ENCODE results near the gene GRM7. TPM values are rescaled to one million over a fixed set of nuclear protein-coding genes. Genes with fewer than 3 reads are reported as not detected.

Gene GRM7
- total RNA-seq, 4 donors from 2014 or later, result 0.09 TPM; not detected in 3

GRCh38 chr3:7640787-7641186, 779.9 kb downstream of the GRM7 start:
- intact Hi-C loops (cut with DNase I), result no loop called here
- Histone ChIP-seq H3K27me3 (no peaks in the 10 kb centered on the region), H3K4me3 (no peak overlapping the region), H3K4me1 (no peaks in the 10 kb centered on the region), H3K9me3 (no peaks in the 10 kb centered on the region), H3K27ac (no peak overlapping the region), H3K36me3 (no peaks in the 10 kb centered on the region)
- DNase-seq, result no peak
- TF ChIP-seq CTCF (IDR thresholded peaks at IDR 0.05), result no peak
- no peak for TF ChIP-seq POLR2A (IDR thresholded peaks at IDR 0.05)

GRCh38 chr3:7646851-7647250, 785.9 kb downstream of the GRM7 start:
- intact Hi-C loops (cut with DNase I), result no loop called here

GRCh38 chr3:7650466-7650865, 789.6 kb downstream of the GRM7 start:
- intact Hi-C loops (cut with DNase I), result no loop called here
- 50 to 88% methylated on average over 1 of the region's 1 CpG for WGBS, 2 donors
- TF ChIP-seq CTCF (IDR thresholded peaks at IDR 0.05), result no peak
- TF ChIP-seq POLR2A (IDR thresholded peaks at IDR 0.05), result no peak
- Histone ChIP-seq H3K4me1 (no peaks in the 10 kb centered on the region), H3K27ac (no peak overlapping the region), H3K27me3 (no peaks in the 10 kb centered on the region), H3K36me3 (no peaks in the 10 kb centered on the region), H3K9me3 (no peaks in the 10 kb centered on the region), H3K4me3 (no peak overlapping the region)
- DNase-seq, result no peak

More at GRCh38 chr3:7646851-7647250, 785.9 kb downstream of the GRM7 start:
- DNase-seq, result no peak
- Histone ChIP-seq H3K9me3 (no peaks in the 10 kb centered on the region), H3K27ac (no peak overlapping the region), H3K36me3 (no peaks in the 10 kb centered on the region), H3K4me3 (no peak overlapping the region), H3K27me3 (no peaks in the 10 kb centered on the region), H3K4me1 (no peaks in the 10 kb centered on the region)
- TF ChIP-seq CTCF (IDR thresholded peaks at IDR 0.05), result no peak
- no peak for TF ChIP-seq POLR2A (IDR thresholded peaks at IDR 0.05)
- 49 to 62% methylated on average over 5 of the region's 5 CpGs for WGBS, 2 donors

GRCh38 chr3:7651274-7651673, 790.4 kb downstream of the GRM7 start:
- H3K9me3 ChIP-seq, result no peaks in the 10 kb centered on the region
- H3K27ac ChIP-seq, result no peak overlapping the region
- 50 to 62% methylated on average over 2 of the region's 2 CpGs for WGBS, 2 donors
- H3K36me3 ChIP-seq, result no peaks in the 10 kb centered on the region
- no peak for DNase-seq
- no peak overlapping the region for H3K4me3 ChIP-seq
- TF ChIP-seq POLR2A (IDR thresholded peaks at IDR 0.05) (no peak), CTCF (IDR thresholded peaks at IDR 0.05) (no peak)
- no peaks in the 10 kb centered on the region for H3K4me1 ChIP-seq
- intact Hi-C loops (cut with DNase I), result no loop called here
- no peaks in the 10 kb centered on the region for H3K27me3 ChIP-seq

GRCh38 chr3:7657214-7658112, 796.5 kb downstream of the GRM7 start:
- no peaks in the 10 kb centered on the region for H3K9me3 ChIP-seq
- 28 to 34% methylated on average over 4 of the region's 4 CpGs for WGBS, 2 donors
- peak overlapping the region in 1 of 4 donors; percentile 49 for H3K27ac ChIP-seq
- no peak for TF ChIP-seq POLR2A (IDR thresholded peaks at IDR 0.05)
- no peak for TF ChIP-seq CTCF (IDR thresholded peaks at IDR 0.05)
- no peaks in the 10 kb centered on the region for H3K36me3 ChIP-seq
- no peak overlapping the region for H3K4me3 ChIP-seq
- no peak for DNase-seq
- H3K27me3 ChIP-seq, result no peaks in the 10 kb centered on the region
- H3K4me1 ChIP-seq, result no peaks in the 10 kb centered on the region
- intact Hi-C loops (cut with DNase I), result no loop called here
